H9 (cell line): ENCODE results near the gene DDX46. TPM values are rescaled to one million over a fixed set of nuclear protein-coding genes. Genes with fewer than 3 reads are reported as not detected.

Experiments used
- DNase-seq: peaks from one replicate; pipeline ENCODE4 v3.0.0-alpha.2; 2017
- H2AFZ ChIP-seq: one replicate; pipeline ENCODE4 v1.6.1; 2013; ENCODE audit warnings: mild to moderate bottlenecking, low read length, control low read depth, moderate library complexity
- H2AK5ac ChIP-seq: 2 replicates; pipeline ENCODE4 v1.6.1; 2013; ENCODE audit warnings: low read length, control low read depth, mixed read lengths; ENCODE audit not compliant: insufficient read length
- H2BK120ac ChIP-seq: one replicate; pipeline ENCODE4 v1.6.1; 2013; ENCODE audit warnings: low read depth, mild to moderate bottlenecking, low read length, control low read depth, inconsistent platforms; ENCODE audit not compliant: poor library complexity, severe bottlenecking
- H2BK12ac ChIP-seq: 2 replicates; pipeline ENCODE4 v1.6.1; 2013; ENCODE audit warnings: low read length, control low read depth, mixed read lengths, low read depth; ENCODE audit not compliant: insufficient read length
- H2BK15ac ChIP-seq: 2 replicates; pipeline ENCODE4 v1.6.1; 2013; ENCODE audit warnings: low read depth, low read length, control low read depth
- H2BK20ac ChIP-seq: one replicate; pipeline ENCODE4 v1.6.1; 2013; ENCODE audit warnings: low read depth, mild to moderate bottlenecking, low read length, control low read depth, inconsistent platforms; ENCODE audit not compliant: poor library complexity, severe bottlenecking
- H2BK5ac ChIP-seq: 2 replicates; pipeline ENCODE4 v1.6.1; 2013; ENCODE audit warnings: low read length, control low read depth, mixed read lengths; ENCODE audit not compliant: insufficient read length
- H3K14ac ChIP-seq: 2 replicates; pipeline ENCODE4 v1.6.1; 2013; ENCODE audit warnings: low read length, control low read depth; ENCODE audit not compliant: insufficient read depth
- H3K18ac ChIP-seq: 2 replicates; pipeline ENCODE4 v1.6.1; 2013; ENCODE audit warnings: low read depth, mild to moderate bottlenecking, mixed read lengths, low read length, control low read depth; ENCODE audit not compliant: insufficient read length
- H3K23ac ChIP-seq: 2 replicates; pipeline ENCODE4 v1.6.1; 2013; ENCODE audit warnings: low read length, control low read depth, mixed read lengths, low read depth; ENCODE audit not compliant: insufficient read length
- H3K23me2 ChIP-seq: 2 replicates; pipeline ENCODE4 v1.6.1; 2013; ENCODE audit warnings: low read depth, mild to moderate bottlenecking, mixed read lengths, low read length, control low read depth; ENCODE audit not compliant: insufficient read length, poor library complexity, severe bottlenecking
- H3K27ac ChIP-seq: 2 replicates; pipeline ENCODE4 v1.5.1; 2013; ENCODE audit warnings: low read length, control low read depth, mixed read lengths, low read depth; ENCODE audit not compliant: insufficient read length
- H3K27me3 ChIP-seq: 2 replicates; pipeline ENCODE4 v1.6.1; 2013; ENCODE audit warnings: low read length, control low read depth, inconsistent platforms; ENCODE audit not compliant: insufficient read depth
- H3K4ac ChIP-seq: 2 replicates; pipeline ENCODE4 v1.6.1; 2013; ENCODE audit warnings: low read depth, mild to moderate bottlenecking, control low read depth, inconsistent platforms, low read length, moderate library complexity
- H3K4me1 ChIP-seq: 2 replicates; pipeline ENCODE4 v1.6.1; 2013; ENCODE audit warnings: low read length, control low read depth, inconsistent platforms; ENCODE audit not compliant: insufficient read depth
- H3K4me2 ChIP-seq: 2 replicates; pipeline ENCODE4 v1.6.1; 2013; ENCODE audit warnings: low read length, control low read depth, mixed read lengths; ENCODE audit not compliant: insufficient read length, insufficient read depth
- H3K56ac ChIP-seq: 2 replicates; pipeline ENCODE4 v1.6.1; 2013; ENCODE audit warnings: low read depth, mild to moderate bottlenecking, mixed read lengths, low read length, control low read depth; ENCODE audit not compliant: insufficient read length
- H3K79me1 ChIP-seq: 2 replicates; pipeline ENCODE4 v1.6.1; 2013; ENCODE audit warnings: low read depth, mild to moderate bottlenecking, moderate library complexity, low read length, control low read depth, inconsistent platforms; ENCODE audit not compliant: insufficient read depth, poor library complexity, severe bottlenecking
- H3K79me2 ChIP-seq: 2 replicates; pipeline ENCODE4 v1.6.1; 2013; ENCODE audit warnings: low read length, control low read depth, inconsistent platforms; ENCODE audit not compliant: insufficient read depth
- H3K9ac ChIP-seq: 2 replicates; pipeline ENCODE4 v1.6.1; 2013; ENCODE audit warnings: low read length, control low read depth, mixed read lengths; ENCODE audit not compliant: insufficient read length; ENCODE audit errors: extremely low read depth
- H3K9me3 ChIP-seq: one replicate; pipeline ENCODE4 v1.6.1; 2013; ENCODE audit warnings: low read depth, low read length, inconsistent platforms; ENCODE audit not compliant: control insufficient read depth
- H3T11ph ChIP-seq: one replicate; pipeline ENCODE4 v1.6.1; 2013; ENCODE audit warnings: mild to moderate bottlenecking, low read length, control low read depth, inconsistent platforms
- H4K20me1 ChIP-seq: one replicate; pipeline ENCODE4 v1.6.1; 2013; ENCODE audit not compliant: control insufficient read depth, insufficient read length, insufficient read depth
- H4K5ac ChIP-seq: 2 replicates; pipeline ENCODE4 v1.6.1; 2013; ENCODE audit warnings: low read depth, mild to moderate bottlenecking, mixed read lengths, low read length, control low read depth; ENCODE audit not compliant: insufficient read length
- H4K8ac ChIP-seq: replicated peaks from 2 replicates; pipeline ENCODE4 v1.6.1; 2013; ENCODE audit warnings: low read length, control low read depth, mixed read lengths, low read depth; ENCODE audit not compliant: insufficient read length
- H4K91ac ChIP-seq: 2 replicates; pipeline ENCODE4 v1.6.1; 2013; ENCODE audit warnings: low read depth, mild to moderate bottlenecking, moderate library complexity, mixed read lengths, low read length, control low read depth; ENCODE audit not compliant: insufficient read length
- H3K27ac Mint-ChIP-seq, 3 experiments: 2 replicates in 2 of 3; 3 replicates in 1 of 3; pipeline ENCODE4 v1.8.0; 2020 to 2021; ENCODE audit warnings: mixed read lengths in 3 of 3, mild to moderate bottlenecking in 1 of 3, moderate library complexity in 1 of 3
- H3K27me3 Mint-ChIP-seq: 2 replicates; pipeline ENCODE4 v1.8.0; 2021; ENCODE audit warnings: low read depth, mild to moderate bottlenecking, moderate library complexity, mixed read lengths
- H3K36me3 Mint-ChIP-seq, 3 experiments: 2 replicates in 2 of 3; 3 replicates in 1 of 3; pipeline ENCODE4 v1.8.0; 2020 to 2021; ENCODE audit warnings: low read depth in 3 of 3, mixed read lengths in 3 of 3; ENCODE audit not compliant: insufficient read depth in 1 of 3
- H3K4me1 Mint-ChIP-seq, 2 experiments: 2 replicates each; pipeline ENCODE4 v1.8.0; 2020; ENCODE audit warnings: mixed read lengths in 2 of 2
- H3K4me3 Mint-ChIP-seq, 2 experiments: 2 replicates in 1 of 2; 3 replicates in 1 of 2; pipeline ENCODE4 v1.8.0; 2020 to 2021; ENCODE audit warnings: mild to moderate bottlenecking in 2 of 2, mixed read lengths in 2 of 2, moderate library complexity in 1 of 2
- H3K9me3 Mint-ChIP-seq, 2 experiments: 2 replicates in 1 of 2; 3 replicates in 1 of 2; pipeline ENCODE4 v1.8.0; 2020; ENCODE audit warnings: mild to moderate bottlenecking in 2 of 2, mixed read lengths in 2 of 2, moderate library complexity in 1 of 2
- WGBS: extraction: QIAGEN DNeasy Blood & Tissue Kit; methylation state at CpG from one replicate; pipeline ENCODE4 v1.1.7; 2013; ENCODE audit warnings: missing lambda C conversion rate, low lambda C conversion rate, mixed read lengths; ENCODE audit not compliant: insufficient read length; ENCODE audit errors: extremely low coverage; 5-methylcytosine and 5-hydroxymethylcytosine counted together
- total RNA-seq: library from RNA; stranded (reverse); gene quantifications from 2 replicates; pipeline ENCODE4 v1.2.1, GENCODE V29; 2021
- TF ChIP-seq, protein P1 (sequence below): fragments of 200-600 bp; sonication (generic); conservative IDR thresholded peaks from 3 replicates; pipeline ENCODE4 v1.8.0; 2021; ENCODE audit warnings: antibody characterized with exemption, mild to moderate bottlenecking

DDX46 gene
- total RNA-seq, 1 experiment from 2014 or later, result 90.3 TPM

DNA sequence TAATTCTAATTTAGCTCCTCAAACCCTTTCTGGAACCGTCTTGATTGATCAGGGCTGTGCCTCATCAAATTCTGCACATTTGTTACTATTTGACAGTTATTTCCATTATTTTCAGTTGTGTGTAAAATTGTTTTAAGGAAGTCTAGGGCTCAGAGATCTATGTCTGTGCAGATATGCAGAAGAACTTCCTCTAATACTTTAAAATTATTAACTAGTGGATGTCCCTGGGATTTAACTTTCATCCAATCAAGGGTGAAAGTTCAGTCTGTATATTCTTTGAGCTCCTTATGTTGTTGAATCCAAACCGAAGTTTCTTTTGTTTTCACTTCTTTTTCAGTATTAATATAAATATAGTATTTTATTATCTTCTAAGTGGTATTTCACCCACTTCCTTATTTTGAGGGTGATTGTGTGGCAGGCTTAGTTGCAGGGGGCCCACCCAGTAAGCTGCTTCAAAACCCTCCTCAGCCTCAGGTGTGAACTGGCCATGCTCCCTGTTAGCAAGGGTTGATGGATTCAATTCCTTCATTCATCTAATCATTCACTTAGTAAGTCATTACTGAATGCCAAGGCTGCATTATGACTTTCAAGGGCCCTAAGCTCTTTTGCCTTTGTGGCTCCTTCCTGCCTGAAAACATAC is 22.3 kb upstream of the DDX46 start:
- H3K4me3 Mint-ChIP-seq, result no peak overlapping the region
- no peaks in the 10 kb centered on the region for H3K9me3 Mint-ChIP-seq
- Histone ChIP-seq H3K4ac (no peak overlapping the region), H3T11ph (no peak overlapping the region), H4K8ac (no peak overlapping the region), H4K91ac (no peak overlapping the region), H3K9ac (no peak overlapping the region), H3K23ac (no peak overlapping the region), H4K20me1 (no peaks in the 10 kb centered on the region), H3K56ac (no peak overlapping the region), H3K23me2 (peaks cover 7% of the 10 kb centered on the region), H3K27ac (no peak overlapping the region), H3K9me3 (no peaks in the 10 kb centered on the region), H3K79me1 (peaks cover 4% of the 10 kb centered on the region), H4K5ac (no peak overlapping the region), H3K18ac (no peak overlapping the region), H2AK5ac (no peak overlapping the region), H2BK120ac (no peak overlapping the region), H2BK12ac (no peak overlapping the region), H3K27me3 (no peaks in the 10 kb centered on the region), H2BK5ac (no peak overlapping the region), H3K4me2 (no peak overlapping the region), H3K79me2 (peaks cover 2% of the 10 kb centered on the region; the same call in 1 of the 2 replicates), H2BK15ac (no peak overlapping the region), H3K4me1 (no peaks in the 10 kb centered on the region), H2AFZ (no peak overlapping the region), H3K14ac (no peak overlapping the region), H2BK20ac (no peak overlapping the region)
- no peak for DNase-seq
- no CpG with 5 or more reads among the region's 2 CpGs for WGBS
- peaks cover 14 to 18% of the 10 kb centered on the region in 2 experiments for H3K4me1 Mint-ChIP-seq
- no peak overlapping the region for H3K27ac Mint-ChIP-seq
- TF ChIP-seq, protein P1, sequence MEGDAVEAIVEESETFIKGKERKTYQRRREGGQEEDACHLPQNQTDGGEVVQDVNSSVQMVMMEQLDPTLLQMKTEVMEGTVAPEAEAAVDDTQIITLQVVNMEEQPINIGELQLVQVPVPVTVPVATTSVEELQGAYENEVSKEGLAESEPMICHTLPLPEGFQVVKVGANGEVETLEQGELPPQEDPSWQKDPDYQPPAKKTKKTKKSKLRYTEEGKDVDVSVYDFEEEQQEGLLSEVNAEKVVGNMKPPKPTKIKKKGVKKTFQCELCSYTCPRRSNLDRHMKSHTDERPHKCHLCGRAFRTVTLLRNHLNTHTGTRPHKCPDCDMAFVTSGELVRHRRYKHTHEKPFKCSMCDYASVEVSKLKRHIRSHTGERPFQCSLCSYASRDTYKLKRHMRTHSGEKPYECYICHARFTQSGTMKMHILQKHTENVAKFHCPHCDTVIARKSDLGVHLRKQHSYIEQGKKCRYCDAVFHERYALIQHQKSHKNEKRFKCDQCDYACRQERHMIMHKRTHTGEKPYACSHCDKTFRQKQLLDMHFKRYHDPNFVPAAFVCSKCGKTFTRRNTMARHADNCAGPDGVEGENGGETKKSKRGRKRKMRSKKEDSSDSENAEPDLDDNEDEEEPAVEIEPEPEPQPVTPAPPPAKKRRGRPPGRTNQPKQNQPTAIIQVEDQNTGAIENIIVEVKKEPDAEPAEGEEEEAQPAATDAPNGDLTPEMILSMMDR, result no peak
- H3K27me3 Mint-ChIP-seq, result no peaks in the 10 kb centered on the region
- H3K36me3 Mint-ChIP-seq, result peaks cover 4 to 6% (median 5%) of the 10 kb centered on the region in 3 experiments; a peak in 5 of 7 replicates
